ENCODE measurements around the gene COQ8B.

DNA sequence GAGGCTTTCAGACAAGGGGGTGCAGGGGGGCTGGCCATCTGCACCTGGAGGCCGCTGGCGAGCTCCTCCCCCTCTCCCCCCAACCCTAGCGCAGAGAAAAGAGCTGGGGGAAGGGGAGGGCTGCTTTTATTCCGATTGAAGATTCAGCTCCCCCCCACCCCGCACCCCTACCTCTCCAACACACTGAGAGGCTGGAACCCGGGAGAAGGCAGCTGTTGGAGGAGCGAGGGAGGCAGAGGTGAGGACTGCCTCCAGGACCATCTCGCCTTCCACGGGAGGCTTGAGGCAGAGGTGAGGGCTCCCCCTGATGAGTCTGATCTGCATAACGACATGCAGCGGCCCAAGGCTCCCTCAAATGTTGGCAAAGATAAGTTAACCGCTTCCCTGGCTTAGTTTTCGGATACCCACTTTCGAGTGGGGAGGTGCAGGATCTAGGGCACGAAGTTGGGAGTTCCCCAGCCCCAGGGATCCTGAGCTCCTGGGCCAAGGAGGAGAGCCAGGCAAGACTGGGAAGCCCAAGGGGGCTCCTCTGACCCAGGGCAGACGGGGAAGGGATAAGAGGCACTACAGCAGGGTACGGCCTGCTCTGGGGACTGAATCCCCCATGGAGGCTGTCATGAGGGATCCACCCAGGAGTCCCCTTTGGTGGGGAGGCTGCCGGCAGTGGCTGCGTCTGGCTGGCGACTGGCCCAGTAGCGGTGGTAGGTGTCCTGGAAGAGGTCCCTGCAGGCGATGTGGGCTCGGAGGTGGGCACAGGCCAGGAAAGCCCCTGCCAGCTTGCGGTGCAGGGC, 25.1 kb downstream of the COQ8B start:
- no peak for TF ChIP-seq CTCF (IDR thresholded peaks at IDR 0.05)
- no peak for TF ChIP-seq POLR2A (IDR thresholded peaks at IDR 0.05)
